Vagina (tissue), 2 donors: ENCODE data around the gene HOXC5. TPM values are rescaled to one million over a fixed set of nuclear protein-coding genes. Genes with fewer than 3 reads are reported as not detected.

Source experiments
- DNase-seq, 2 donors: peaks; one replicate each; pipeline ENCODE4 v3.0.0-alpha.2; 2017; ENCODE audit errors: extremely low spot score in 2 of 2
- H3K27ac ChIP-seq: fragments of 200-600 bp; sonication (generic); one replicate; pipeline ENCODE4 v1.5.1; 2019
- H3K27me3 ChIP-seq: fragments of 200-600 bp; sonication (generic); one replicate; pipeline ENCODE4 v1.5.1; 2019
- H3K36me3 ChIP-seq, 2 donors: fragments of 200-600 bp; sonication (generic); one replicate each; pipeline ENCODE4 v1.5.1; 2017 to 2019
- H3K4me1 ChIP-seq: fragments of 200-600 bp; sonication (generic); one replicate; pipeline ENCODE4 v1.5.1; 2019
- H3K4me3 ChIP-seq, 2 donors: fragments of 200-600 bp; sonication (generic); 1 replicate in 1 of 2; 2 replicates in 1 of 2; pipeline ENCODE4 v1.5.1; 2016 to 2019
- H3K9me3 ChIP-seq: fragments of 200-600 bp; sonication (generic); one replicate; pipeline ENCODE4 v1.5.1; 2019
- CTCF ChIP-seq, 3 experiments: fragments of 450-650 bp in 2 of 3; fragments of 200-600 bp in 1 of 3; sonication (generic) in 1 of 3; IDR thresholded peaks; one replicate each; pipeline ENCODE4 v1.5.1; 2017 to 2019; ENCODE audit warnings: antibody characterized with exemption in 3 of 3, mild to moderate bottlenecking in 2 of 3, moderate library complexity in 2 of 3
- POLR2A ChIP-seq, 2 donors: fragments of 450-650 bp; IDR thresholded peaks; one replicate each; pipeline ENCODE4 v1.6.1; 2017; ENCODE audit warnings: antibody characterized with exemption in 2 of 2, mild to moderate bottlenecking in 2 of 2, moderate library complexity in 2 of 2
- POLR2AphosphoS5 ChIP-seq, 2 donors: sonication (generic); formaldehyde crosslinking; IDR thresholded peaks; one replicate each; pipeline ENCODE4 v1.9.0; 2017; ENCODE audit warnings: antibody characterized with exemption in 2 of 2, mild to moderate bottlenecking in 2 of 2, low read depth in 1 of 2; ENCODE audit not compliant: insufficient read depth in 1 of 2
- intact Hi-C: fragments of 100-400 bp; cut with DNase I; formaldehyde crosslinking; loops from one replicate; pipeline ENCODE4 v1.15.1; 2023
- total RNA-seq: library from RNA; depleted of rRNA; stranded (reverse); fragments of >200 nt; gene quantifications from one replicate; pipeline ENCODE4 v1.2.3, GENCODE V29; 2016

Gene HOXC5
- total RNA-seq, 1 donor from 2014 or later = not detected

- Histone ChIP-seq H3K9me3 (no peaks in the 10 kb centered on the region), H3K27ac (no peak overlapping the region), H3K4me1 (peaks cover 37% of the 10 kb centered on the region), H3K36me3 (no peaks in the 10 kb centered on the region), H3K4me3 (peak overlapping the region in 1 of 2 donors; percentile 38), H3K27me3 (peaks cover 37% of the 10 kb centered on the region)
- TF ChIP-seq POLR2A (IDR thresholded peaks at IDR 0.05) (no peak), CTCF (IDR thresholded peaks at IDR 0.05) (no peak), POLR2AphosphoS5 (IDR thresholded peaks at IDR 0.05; ENCODE audit: insufficient read depth in 1 of 2, low read depth in 1 of 2) (no peak)
- DNase-seq = no peak
- intact Hi-C loops = loop anchor here (5.0 kb wide), 1 partner anchor 108 kb away; no protein-coding TSS in a partner anchor
Measured at GRCh38 chr12:54019091-54019811, 13.6 kb upstream of the HOXC5 start.

GRCh38 chr12:54019924-54020590, 12.8 kb upstream of the HOXC5 start:
- H3K27ac ChIP-seq = no peak overlapping the region
- intact Hi-C loops = loop anchor here (5.0 kb wide), 1 partner anchor 107 kb away; no protein-coding TSS in a partner anchor
- no peaks in the 10 kb centered on the region for H3K36me3 ChIP-seq
- H3K9me3 ChIP-seq = no peaks in the 10 kb centered on the region
- peaks cover 33% of the 10 kb centered on the region for H3K4me1 ChIP-seq
- DNase-seq = no peak
- peaks cover 42% of the 10 kb centered on the region for H3K27me3 ChIP-seq
- TF ChIP-seq CTCF (IDR thresholded peaks at IDR 0.05) (no peak), POLR2A (IDR thresholded peaks at IDR 0.05) (no peak), POLR2AphosphoS5 (IDR thresholded peaks at IDR 0.05; ENCODE audit: insufficient read depth in 1 of 2, low read depth in 1 of 2) (no peak)
- no peak overlapping the region for H3K4me3 ChIP-seq

- no peaks in the 10 kb centered on the region for H3K9me3 ChIP-seq
- H3K27me3 ChIP-seq = peaks cover 38% of the 10 kb centered on the region
- DNase-seq = no peak
- no peak for TF ChIP-seq POLR2A (IDR thresholded peaks at IDR 0.05)
- no peak for TF ChIP-seq CTCF (IDR thresholded peaks at IDR 0.05)
- no peak for TF ChIP-seq POLR2AphosphoS5 (IDR thresholded peaks at IDR 0.05; ENCODE audit: insufficient read depth in 1 of 2, low read depth in 1 of 2)
- H3K4me3 ChIP-seq = no peak overlapping the region
- H3K27ac ChIP-seq = no peak overlapping the region
- no peaks in the 10 kb centered on the region for H3K36me3 ChIP-seq
- H3K4me1 ChIP-seq = peaks cover 33% of the 10 kb centered on the region
- intact Hi-C loops = no loop called here
Measured at GRCh38 chr12:54020591-54021405, 12.1 kb upstream of the HOXC5 start.

- TF ChIP-seq POLR2A (IDR thresholded peaks at IDR 0.05) (no peak), POLR2AphosphoS5 (IDR thresholded peaks at IDR 0.05; ENCODE audit: insufficient read depth in 1 of 2, low read depth in 1 of 2) (no peak), CTCF (IDR thresholded peaks at IDR 0.05) (no peak)
- H3K36me3 ChIP-seq = no peaks in the 10 kb centered on the region
- H3K27ac ChIP-seq = no peak overlapping the region
- no peaks in the 10 kb centered on the region for H3K9me3 ChIP-seq
- H3K27me3 ChIP-seq = peaks cover 31% of the 10 kb centered on the region
- DNase-seq = no peak
- no peak overlapping the region for H3K4me3 ChIP-seq
- H3K4me1 ChIP-seq = peaks cover 30% of the 10 kb centered on the region
- intact Hi-C loops = no loop called here
Measured at GRCh38 chr12:54021432-54022013, 11.3 kb upstream of the HOXC5 start.
